ENCODE data around the gene OPALIN. TPM values are rescaled to one million over a fixed set of nuclear protein-coding genes. Genes with fewer than 3 reads are reported as not detected.

OPALIN gene
- total RNA-seq, 1 experiment from 2014 or later = not detected

DNA sequence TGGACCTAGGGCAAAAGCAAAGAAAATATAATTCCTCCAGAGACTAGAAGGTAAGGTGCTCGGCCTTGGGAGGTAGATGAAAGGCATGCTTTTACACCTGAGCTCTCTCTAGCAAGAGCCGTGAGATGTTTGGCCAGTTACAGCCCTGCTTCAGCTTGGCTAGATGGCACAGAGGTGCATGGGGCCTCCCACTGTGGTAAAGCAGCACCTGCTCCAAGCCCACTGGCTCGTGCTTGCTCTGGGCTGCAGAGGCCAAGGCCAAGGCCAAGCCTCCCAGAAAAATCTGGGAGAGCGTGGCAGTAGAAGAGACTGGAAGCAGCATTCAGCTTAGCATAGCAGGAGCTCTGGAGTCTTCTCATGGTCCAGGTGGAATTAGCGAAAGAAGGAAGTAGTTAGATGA lies 31.0 kb upstream of the OPALIN start:
- H3K27me3 ChIP-seq (ENCODE audit: control insufficient read depth, insufficient read depth, low read length) = peaks cover 22% of the 10 kb centered on the region
- POLR2A ChIA-PET = no interaction called here

DNA sequence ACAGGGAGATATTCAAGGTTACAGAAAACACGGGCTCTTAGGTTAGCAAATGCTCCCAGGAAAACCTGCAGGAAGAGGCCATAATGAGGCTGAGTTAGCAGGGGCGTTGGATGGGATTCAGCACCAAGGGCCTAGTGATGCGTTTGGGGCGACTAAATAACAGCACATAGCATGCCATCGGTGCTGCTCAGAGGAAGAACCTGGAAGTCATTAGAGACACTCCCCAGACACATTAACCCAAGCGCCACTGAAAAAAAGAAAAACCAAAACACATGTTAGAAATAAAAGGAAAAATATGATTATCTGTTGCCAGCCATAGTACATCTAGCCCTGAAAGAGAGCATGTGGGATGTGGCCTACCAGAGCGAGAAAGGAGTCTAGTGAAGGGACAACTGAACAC lies 28.8 kb upstream of the OPALIN start:
- ChIA-PET CTCF (no interaction called here), POLR2A (no interaction called here)
- no peak for DNase-seq (ENCODE audit: low read depth, low spot score)
- Histone ChIP-seq H3K36me3 (ENCODE audit: control insufficient read depth, insufficient read depth, low read length) (no peaks in the 10 kb centered on the region), H3K4me1 (ENCODE audit: control insufficient read depth, insufficient read depth, low read length) (no peaks in the 10 kb centered on the region), H3K27ac (ENCODE audit: low read length) (no peak overlapping the region), H3K27me3 (ENCODE audit: control insufficient read depth, insufficient read depth, low read length) (peaks cover 18% of the 10 kb centered on the region), H3K4me3 (ENCODE audit: low read depth in 2 of 2, low read length in 2 of 2) (no peak overlapping the region), H3K9me3 (ENCODE audit: control insufficient read depth, insufficient read depth, low read depth, low read length) (no peaks in the 10 kb centered on the region)
- no peak for ATAC-seq
- TF ChIP-seq, protein P1, sequence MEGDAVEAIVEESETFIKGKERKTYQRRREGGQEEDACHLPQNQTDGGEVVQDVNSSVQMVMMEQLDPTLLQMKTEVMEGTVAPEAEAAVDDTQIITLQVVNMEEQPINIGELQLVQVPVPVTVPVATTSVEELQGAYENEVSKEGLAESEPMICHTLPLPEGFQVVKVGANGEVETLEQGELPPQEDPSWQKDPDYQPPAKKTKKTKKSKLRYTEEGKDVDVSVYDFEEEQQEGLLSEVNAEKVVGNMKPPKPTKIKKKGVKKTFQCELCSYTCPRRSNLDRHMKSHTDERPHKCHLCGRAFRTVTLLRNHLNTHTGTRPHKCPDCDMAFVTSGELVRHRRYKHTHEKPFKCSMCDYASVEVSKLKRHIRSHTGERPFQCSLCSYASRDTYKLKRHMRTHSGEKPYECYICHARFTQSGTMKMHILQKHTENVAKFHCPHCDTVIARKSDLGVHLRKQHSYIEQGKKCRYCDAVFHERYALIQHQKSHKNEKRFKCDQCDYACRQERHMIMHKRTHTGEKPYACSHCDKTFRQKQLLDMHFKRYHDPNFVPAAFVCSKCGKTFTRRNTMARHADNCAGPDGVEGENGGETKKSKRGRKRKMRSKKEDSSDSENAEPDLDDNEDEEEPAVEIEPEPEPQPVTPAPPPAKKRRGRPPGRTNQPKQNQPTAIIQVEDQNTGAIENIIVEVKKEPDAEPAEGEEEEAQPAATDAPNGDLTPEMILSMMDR (IDR thresholded peaks at IDR 0.05) = no peak
- TF ChIP-seq POLR2AphosphoS5 (IDR thresholded peaks at IDR 0.05; ENCODE audit: low read depth, low read length) (no peak), REST (IDR thresholded peaks at IDR 0.05; ENCODE audit: insufficient read depth in 1 of 2, low read depth in 2 of 2, low read length in 1 of 2) (no peak), TCF7L2 (IDR thresholded peaks at IDR 0.05; ENCODE audit: low read depth, low read length) (no peak), SIN3A (IDR thresholded peaks at IDR 0.05; ENCODE audit: borderline replicate concordance, insufficient read depth, low read depth, low read length) (no peak)
- no TSS peak for BruUV-seq (replicated peaks)
- in situ Hi-C loops (cut with HindIII; ENCODE audit: low pct_unique_long_range_greater_than_20kb, low sequenced_read_pairs) (no loop called here), intact Hi-C loops (cut with micrococcal nuclease; ENCODE audit: unreplicated experiment) (no loop called here)

More for the DNA sequence above, 31.0 kb upstream of the OPALIN start:
- no peak overlapping the region for H3K4me3 ChIP-seq (ENCODE audit: low read depth in 2 of 2, low read length in 2 of 2)
- no peak overlapping the region for H3K27ac ChIP-seq (ENCODE audit: low read length)
- DNase-seq (ENCODE audit: low read depth, low spot score) (no peak), ATAC-seq (no peak)
- no TSS peak for BruUV-seq (replicated peaks)
- H3K4me1 ChIP-seq (ENCODE audit: control insufficient read depth, insufficient read depth, low read length) = no peaks in the 10 kb centered on the region
- H3K36me3 ChIP-seq (ENCODE audit: control insufficient read depth, insufficient read depth, low read length) = no peaks in the 10 kb centered on the region
- in situ Hi-C loops (cut with HindIII; ENCODE audit: low pct_unique_long_range_greater_than_20kb, low sequenced_read_pairs) (no loop called here), intact Hi-C loops (cut with micrococcal nuclease; ENCODE audit: unreplicated experiment) (no loop called here)
- TF ChIP-seq TCF7L2 (IDR thresholded peaks at IDR 0.05; ENCODE audit: low read depth, low read length) (no peak), SIN3A (IDR thresholded peaks at IDR 0.05; ENCODE audit: borderline replicate concordance, insufficient read depth, low read depth, low read length) (no peak), POLR2AphosphoS5 (IDR thresholded peaks at IDR 0.05; ENCODE audit: low read depth, low read length) (no peak), REST (IDR thresholded peaks at IDR 0.05; ENCODE audit: insufficient read depth in 1 of 2, low read depth in 2 of 2, low read length in 1 of 2) (no peak)
- TF ChIP-seq, protein P1 (IDR thresholded peaks at IDR 0.05) = no peak
- CTCF ChIA-PET = no interaction called here
- no peaks in the 10 kb centered on the region for H3K9me3 ChIP-seq (ENCODE audit: control insufficient read depth, insufficient read depth, low read depth, low read length)

All from Panc1 (cell line).